HEK293 (cell line): ENCODE measurements around the gene UBE2D4.
"Not testable (repeated sequence)": the region's sequence is repeated elsewhere in the genome, so short reads cannot be mapped to it uniquely, and the experiment has no call there.

Source experiments
- GLI4 ChIP-seq: fragments of 450-650 bp; formaldehyde crosslinking; IDR thresholded peaks from 2 replicates; pipeline ENCODE4 v1.5.1; 2016; ENCODE audit warnings: missing biosample characterization, missing genetic modification characterization
- TCF7L2 ChIP-seq: IDR thresholded peaks from 2 replicates; pipeline ENCODE4 v1.6.1; 2011; ENCODE audit warnings: low read depth, mild to moderate bottlenecking, inconsistent platforms, low read length, moderate library complexity, borderline replicate concordance
- YY1 ChIP-seq: fragments of 450-650 bp; formaldehyde crosslinking; IDR thresholded peaks from 2 replicates; pipeline ENCODE4 v1.5.1; 2018; ENCODE audit warnings: missing biosample characterization, missing genetic modification characterization
- ZNF133 ChIP-seq: fragments of 450-650 bp; formaldehyde crosslinking; IDR thresholded peaks from 2 replicates; pipeline ENCODE4 v1.5.1; 2016; ENCODE audit warnings: missing biosample characterization, missing genetic modification characterization
- ZNF23 ChIP-seq: fragments of 450-650 bp; formaldehyde crosslinking; IDR thresholded peaks from 2 replicates; pipeline ENCODE4 v1.5.1; 2016; ENCODE audit warnings: missing biosample characterization, missing genetic modification characterization, borderline replicate concordance
- ZNF350 ChIP-seq: fragments of 450-650 bp; formaldehyde crosslinking; IDR thresholded peaks from 2 replicates; pipeline ENCODE4 v1.5.0; 2017; ENCODE audit warnings: missing biosample characterization, mild to moderate bottlenecking, missing genetic modification characterization
- ZSCAN30 ChIP-seq: fragments of 450-650 bp; IDR thresholded peaks from 2 replicates; pipeline ENCODE4 v1.5.1; 2018; ENCODE audit warnings: missing biosample characterization, mild to moderate bottlenecking, missing genetic modification characterization, moderate library complexity
- TF ChIP-seq, protein P1 (sequence below): fragments of 450-650 bp; formaldehyde crosslinking; IDR thresholded peaks from 2 replicates; pipeline ENCODE4 v1.5.1; 2016; ENCODE audit warnings: missing biosample characterization, missing genetic modification characterization
- TF ChIP-seq, protein P2 (sequence below): fragments of 450-650 bp; formaldehyde crosslinking; IDR thresholded peaks from 2 replicates; pipeline ENCODE4 v1.5.1; 2016; ENCODE audit warnings: missing biosample characterization, missing genetic modification characterization
- TF ChIP-seq, protein P3 (sequence below): fragments of 450-650 bp; formaldehyde crosslinking; IDR thresholded peaks from 2 replicates; pipeline ENCODE4 v1.5.1; 2016; ENCODE audit warnings: missing biosample characterization, missing genetic modification characterization, low read depth
- TF ChIP-seq, protein P4 (sequence below): fragments of 450-650 bp; formaldehyde crosslinking; IDR thresholded peaks from 2 replicates; pipeline ENCODE4 v1.5.1; 2016; ENCODE audit warnings: missing biosample characterization, missing genetic modification characterization
- TF ChIP-seq, protein P5 (sequence below): fragments of 450-650 bp; IDR thresholded peaks from 2 replicates; pipeline ENCODE4 v1.5.1; 2018; ENCODE audit warnings: missing biosample characterization, mild to moderate bottlenecking, missing genetic modification characterization

DNA sequence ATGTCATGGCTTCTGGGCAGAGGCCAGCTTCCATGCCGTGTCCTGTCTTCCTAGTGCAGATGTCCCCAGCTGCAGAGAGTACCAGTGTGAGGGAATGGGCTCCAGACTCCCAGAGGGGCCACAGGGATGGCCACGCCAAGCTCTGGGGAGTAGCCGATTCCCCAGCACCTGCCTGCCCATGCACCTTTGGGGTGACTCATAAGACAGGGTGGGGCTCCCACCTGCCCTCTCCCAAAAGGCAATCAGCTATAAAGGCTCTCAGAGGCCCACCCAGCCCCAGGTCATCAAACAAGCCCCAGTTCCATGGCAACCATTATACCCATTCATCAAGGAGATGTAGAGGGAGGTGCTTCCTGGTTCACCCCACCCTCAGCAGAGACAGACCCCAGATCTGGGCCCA is 71.3 kb downstream of the UBE2D4 start, which contains the start of gene SPDYE1:
- not testable (repeated sequence) for TF ChIP-seq ZNF350 (tag by site-specific recombination); TCF7L2; ZSCAN30; YY1 (tag by site-specific recombination); GLI4 (tag by site-specific recombination); ZNF23 (tag by site-specific recombination); ZNF133
- TF ChIP-seq, protein P1, sequence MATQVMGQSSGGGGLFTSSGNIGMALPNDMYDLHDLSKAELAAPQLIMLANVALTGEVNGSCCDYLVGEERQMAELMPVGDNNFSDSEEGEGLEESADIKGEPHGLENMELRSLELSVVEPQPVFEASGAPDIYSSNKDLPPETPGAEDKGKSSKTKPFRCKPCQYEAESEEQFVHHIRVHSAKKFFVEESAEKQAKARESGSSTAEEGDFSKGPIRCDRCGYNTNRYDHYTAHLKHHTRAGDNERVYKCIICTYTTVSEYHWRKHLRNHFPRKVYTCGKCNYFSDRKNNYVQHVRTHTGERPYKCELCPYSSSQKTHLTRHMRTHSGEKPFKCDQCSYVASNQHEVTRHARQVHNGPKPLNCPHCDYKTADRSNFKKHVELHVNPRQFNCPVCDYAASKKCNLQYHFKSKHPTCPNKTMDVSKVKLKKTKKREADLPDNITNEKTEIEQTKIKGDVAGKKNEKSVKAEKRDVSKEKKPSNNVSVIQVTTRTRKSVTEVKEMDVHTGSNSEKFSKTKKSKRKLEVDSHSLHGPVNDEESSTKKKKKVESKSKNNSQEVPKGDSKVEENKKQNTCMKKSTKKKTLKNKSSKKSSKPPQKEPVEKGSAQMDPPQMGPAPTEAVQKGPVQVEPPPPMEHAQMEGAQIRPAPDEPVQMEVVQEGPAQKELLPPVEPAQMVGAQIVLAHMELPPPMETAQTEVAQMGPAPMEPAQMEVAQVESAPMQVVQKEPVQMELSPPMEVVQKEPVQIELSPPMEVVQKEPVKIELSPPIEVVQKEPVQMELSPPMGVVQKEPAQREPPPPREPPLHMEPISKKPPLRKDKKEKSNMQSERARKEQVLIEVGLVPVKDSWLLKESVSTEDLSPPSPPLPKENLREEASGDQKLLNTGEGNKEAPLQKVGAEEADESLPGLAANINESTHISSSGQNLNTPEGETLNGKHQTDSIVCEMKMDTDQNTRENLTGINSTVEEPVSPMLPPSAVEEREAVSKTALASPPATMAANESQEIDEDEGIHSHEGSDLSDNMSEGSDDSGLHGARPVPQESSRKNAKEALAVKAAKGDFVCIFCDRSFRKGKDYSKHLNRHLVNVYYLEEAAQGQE (tag by site-specific recombination): not testable (repeated sequence)
- TF ChIP-seq, protein P2, sequence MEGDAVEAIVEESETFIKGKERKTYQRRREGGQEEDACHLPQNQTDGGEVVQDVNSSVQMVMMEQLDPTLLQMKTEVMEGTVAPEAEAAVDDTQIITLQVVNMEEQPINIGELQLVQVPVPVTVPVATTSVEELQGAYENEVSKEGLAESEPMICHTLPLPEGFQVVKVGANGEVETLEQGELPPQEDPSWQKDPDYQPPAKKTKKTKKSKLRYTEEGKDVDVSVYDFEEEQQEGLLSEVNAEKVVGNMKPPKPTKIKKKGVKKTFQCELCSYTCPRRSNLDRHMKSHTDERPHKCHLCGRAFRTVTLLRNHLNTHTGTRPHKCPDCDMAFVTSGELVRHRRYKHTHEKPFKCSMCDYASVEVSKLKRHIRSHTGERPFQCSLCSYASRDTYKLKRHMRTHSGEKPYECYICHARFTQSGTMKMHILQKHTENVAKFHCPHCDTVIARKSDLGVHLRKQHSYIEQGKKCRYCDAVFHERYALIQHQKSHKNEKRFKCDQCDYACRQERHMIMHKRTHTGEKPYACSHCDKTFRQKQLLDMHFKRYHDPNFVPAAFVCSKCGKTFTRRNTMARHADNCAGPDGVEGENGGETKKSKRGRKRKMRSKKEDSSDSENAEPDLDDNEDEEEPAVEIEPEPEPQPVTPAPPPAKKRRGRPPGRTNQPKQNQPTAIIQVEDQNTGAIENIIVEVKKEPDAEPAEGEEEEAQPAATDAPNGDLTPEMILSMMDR: not testable (repeated sequence)
- TF ChIP-seq, protein P3, sequence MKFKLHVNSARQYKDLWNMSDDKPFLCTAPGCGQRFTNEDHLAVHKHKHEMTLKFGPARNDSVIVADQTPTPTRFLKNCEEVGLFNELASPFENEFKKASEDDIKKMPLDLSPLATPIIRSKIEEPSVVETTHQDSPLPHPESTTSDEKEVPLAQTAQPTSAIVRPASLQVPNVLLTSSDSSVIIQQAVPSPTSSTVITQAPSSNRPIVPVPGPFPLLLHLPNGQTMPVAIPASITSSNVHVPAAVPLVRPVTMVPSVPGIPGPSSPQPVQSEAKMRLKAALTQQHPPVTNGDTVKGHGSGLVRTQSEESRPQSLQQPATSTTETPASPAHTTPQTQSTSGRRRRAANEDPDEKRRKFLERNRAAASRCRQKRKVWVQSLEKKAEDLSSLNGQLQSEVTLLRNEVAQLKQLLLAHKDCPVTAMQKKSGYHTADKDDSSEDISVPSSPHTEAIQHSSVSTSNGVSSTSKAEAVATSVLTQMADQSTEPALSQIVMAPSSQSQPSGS (tag by site-specific recombination): not testable (repeated sequence)
- TF ChIP-seq, protein P4, sequence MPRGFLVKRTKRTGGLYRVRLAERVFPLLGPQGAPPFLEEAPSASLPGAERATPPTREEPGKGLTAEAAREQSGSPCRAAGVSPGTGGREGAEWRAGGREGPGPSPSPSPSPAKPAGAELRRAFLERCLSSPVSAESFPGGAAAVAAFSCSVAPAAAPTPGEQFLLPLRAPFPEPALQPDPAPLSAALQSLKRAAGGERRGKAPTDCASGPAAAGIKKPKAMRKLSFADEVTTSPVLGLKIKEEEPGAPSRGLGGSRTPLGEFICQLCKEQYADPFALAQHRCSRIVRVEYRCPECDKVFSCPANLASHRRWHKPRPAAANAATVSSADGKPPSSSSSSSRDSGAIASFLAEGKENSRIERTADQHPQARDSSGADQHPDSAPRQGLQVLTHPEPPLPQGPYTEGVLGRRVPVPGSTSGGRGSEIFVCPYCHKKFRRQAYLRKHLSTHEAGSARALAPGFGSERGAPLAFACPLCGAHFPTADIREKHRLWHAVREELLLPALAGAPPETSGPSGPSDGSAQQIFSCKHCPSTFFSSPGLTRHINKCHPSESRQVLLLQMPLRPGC: not testable (repeated sequence)
- TF ChIP-seq, protein P5, sequence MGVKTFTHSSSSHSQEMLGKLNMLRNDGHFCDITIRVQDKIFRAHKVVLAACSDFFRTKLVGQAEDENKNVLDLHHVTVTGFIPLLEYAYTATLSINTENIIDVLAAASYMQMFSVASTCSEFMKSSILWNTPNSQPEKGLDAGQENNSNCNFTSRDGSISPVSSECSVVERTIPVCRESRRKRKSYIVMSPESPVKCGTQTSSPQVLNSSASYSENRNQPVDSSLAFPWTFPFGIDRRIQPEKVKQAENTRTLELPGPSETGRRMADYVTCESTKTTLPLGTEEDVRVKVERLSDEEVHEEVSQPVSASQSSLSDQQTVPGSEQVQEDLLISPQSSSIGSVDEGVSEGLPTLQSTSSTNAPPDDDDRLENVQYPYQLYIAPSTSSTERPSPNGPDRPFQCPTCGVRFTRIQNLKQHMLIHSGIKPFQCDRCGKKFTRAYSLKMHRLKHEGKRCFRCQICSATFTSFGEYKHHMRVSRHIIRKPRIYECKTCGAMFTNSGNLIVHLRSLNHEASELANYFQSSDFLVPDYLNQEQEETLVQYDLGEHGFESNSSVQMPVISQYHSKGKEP (tag by site-specific recombination): not testable (repeated sequence)
